Muscle layer of duodenum (tissue), 2 donors: ENCODE measurements around the gene DISC1.

Source experiments
- H3K27ac ChIP-seq: one replicate; pipeline ENCODE4 v1.7.0; 2013; ENCODE audit warnings: mild to moderate bottlenecking, low read length
- H3K27me3 ChIP-seq: one replicate; pipeline ENCODE4 v1.7.0; 2013; ENCODE audit warnings: low read depth, mild to moderate bottlenecking, control low read depth, low read length
- H3K36me3 ChIP-seq, 2 donors: one replicate each; pipeline ENCODE4 v1.7.0; 2013; ENCODE audit warnings: low read length in 2 of 2, control low read depth in 1 of 2, mild to moderate bottlenecking in 1 of 2; ENCODE audit not compliant: insufficient read depth in 2 of 2, control insufficient read depth in 1 of 2
- H3K4me1 ChIP-seq, 2 donors: one replicate each; pipeline ENCODE4 v1.7.0; 2013; ENCODE audit warnings: low read length in 2 of 2, mild to moderate bottlenecking in 2 of 2, control low read depth in 1 of 2, moderate library complexity in 1 of 2; ENCODE audit not compliant: insufficient read depth in 2 of 2, control insufficient read depth in 1 of 2
- H3K4me3 ChIP-seq, 2 donors: one replicate each; pipeline ENCODE4 v1.7.0; 2013; ENCODE audit warnings: low read length in 2 of 2, low read depth in 1 of 2, mild to moderate bottlenecking in 1 of 2
- H3K9me3 ChIP-seq, 2 donors: one replicate each; pipeline ENCODE4 v1.7.0; 2013; ENCODE audit warnings: low read length in 2 of 2, control low read depth in 1 of 2, mild to moderate bottlenecking in 1 of 2; ENCODE audit not compliant: control insufficient read depth in 1 of 2
- donor health status: healthy.

DISC1 gene

GRCh38 chr1:231982871-231983587 lies 356.4 kb downstream of the DISC1 start:
- Histone ChIP-seq H3K4me1 (no peaks in the 10 kb centered on the region), H3K27me3 (no peaks in the 10 kb centered on the region), H3K9me3 (no peaks in the 10 kb centered on the region), H3K27ac (no peak overlapping the region), H3K4me3 (no peak overlapping the region), H3K36me3 (no peaks in the 10 kb centered on the region)

DNA sequence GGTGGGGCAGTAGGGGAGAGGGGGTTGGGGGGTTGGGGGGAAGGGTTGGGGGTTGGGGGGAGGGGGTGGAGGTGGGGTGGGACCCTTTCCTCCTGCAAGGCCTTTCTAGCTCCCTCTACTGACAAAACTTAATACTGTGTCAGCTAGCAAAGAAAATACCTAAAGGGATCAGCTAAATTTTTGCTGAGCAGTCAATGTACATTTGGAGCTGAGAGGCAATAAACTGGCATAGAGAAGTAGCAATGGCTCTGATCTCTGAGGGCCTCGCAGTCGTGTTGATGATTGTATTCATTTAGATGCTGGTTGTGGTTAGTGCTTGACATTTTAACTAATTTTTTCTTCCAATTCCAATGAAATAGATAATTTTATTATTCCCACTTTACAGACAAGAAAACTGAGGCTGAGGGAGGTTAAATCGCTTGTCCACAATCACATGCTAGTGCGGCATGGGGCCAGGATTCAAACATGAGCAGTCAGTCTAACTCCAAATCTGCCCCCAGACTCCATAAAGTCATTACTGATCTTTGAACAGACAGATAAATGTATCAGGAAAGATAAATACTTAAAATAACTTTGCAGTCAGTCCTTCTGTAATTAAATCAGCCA lies 357.1 kb downstream of the DISC1 start:
- H3K9me3 ChIP-seq, result no peaks in the 10 kb centered on the region
- no peaks in the 10 kb centered on the region for H3K27me3 ChIP-seq
- H3K4me3 ChIP-seq, result no peak overlapping the region
- no peaks in the 10 kb centered on the region for H3K36me3 ChIP-seq
- H3K27ac ChIP-seq, result no peak overlapping the region
- no peaks in the 10 kb centered on the region for H3K4me1 ChIP-seq

DNA sequence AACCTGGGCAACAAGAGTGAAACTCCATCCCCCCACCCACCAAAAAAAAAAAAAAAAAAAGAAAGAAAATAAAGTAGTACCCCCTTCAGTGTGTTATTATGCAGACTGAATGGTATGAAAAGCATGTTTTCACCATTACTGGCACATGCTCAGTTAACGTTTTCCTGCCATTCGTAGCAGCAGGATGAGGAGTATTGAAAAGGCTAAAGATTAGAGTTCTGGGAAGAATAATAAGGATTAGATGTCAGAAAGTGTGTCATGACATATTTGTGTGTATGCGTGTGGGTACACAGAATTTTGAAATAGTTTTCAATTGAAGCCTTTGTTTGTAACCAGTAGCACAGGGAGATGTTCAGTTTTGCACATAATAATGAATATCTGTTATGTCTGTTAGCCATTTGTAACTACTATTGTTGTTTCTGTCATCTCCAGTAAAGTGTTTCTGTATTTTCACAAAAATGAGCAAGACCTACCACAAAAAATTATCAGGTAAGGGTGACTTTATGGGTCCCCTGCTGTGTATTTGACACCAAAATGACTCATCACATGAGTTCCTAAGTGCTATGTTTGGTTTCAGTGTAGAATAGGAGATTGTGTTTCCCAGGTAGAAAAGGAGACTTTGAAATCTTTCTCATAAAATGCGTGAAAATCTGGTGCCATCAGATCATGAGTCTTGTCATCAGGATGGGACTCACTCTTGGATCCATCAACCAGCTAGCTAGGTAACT lies 358.9 kb downstream of the DISC1 start:
- no peak overlapping the region for H3K27ac ChIP-seq
- H3K27me3 ChIP-seq, result no peaks in the 10 kb centered on the region
- H3K9me3 ChIP-seq, result no peaks in the 10 kb centered on the region
- H3K36me3 ChIP-seq, result no peaks in the 10 kb centered on the region
- H3K4me1 ChIP-seq, result no peaks in the 10 kb centered on the region
- no peak overlapping the region for H3K4me3 ChIP-seq

DNA sequence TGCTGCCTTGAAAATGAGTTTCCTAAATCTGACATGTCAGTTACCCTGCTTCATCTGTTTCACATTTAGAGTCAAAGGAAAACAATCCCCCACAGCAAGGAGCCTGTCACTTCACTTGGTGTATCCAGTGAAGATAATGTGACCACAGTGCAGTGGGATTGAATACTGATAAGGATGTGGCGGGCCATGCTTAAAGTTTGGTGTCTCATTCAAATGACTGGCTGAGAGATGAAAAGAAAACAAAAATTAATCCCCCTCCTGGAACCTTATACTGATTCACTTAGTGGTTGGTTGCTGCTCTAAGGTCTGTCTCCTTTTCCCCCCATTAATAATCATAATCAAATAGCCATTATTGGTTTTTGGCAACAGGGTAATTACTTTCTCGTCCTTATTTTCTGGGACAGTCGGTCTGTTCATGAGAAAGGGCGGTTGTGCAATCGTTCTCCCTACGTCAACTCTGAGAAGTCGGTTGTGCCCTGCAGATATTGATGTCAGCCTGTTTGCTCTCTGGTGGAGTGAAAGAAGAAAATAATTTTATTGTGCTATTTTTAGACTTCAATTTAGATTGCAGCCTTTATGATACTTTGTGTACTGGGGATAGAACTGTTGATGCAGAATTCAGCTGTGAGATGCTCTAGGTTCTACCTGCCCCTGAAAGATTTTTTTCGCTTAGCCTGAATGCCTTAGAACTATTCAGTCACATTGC lies 360.2 kb downstream of the DISC1 start:
- H3K4me3 ChIP-seq, result no peak overlapping the region
- H3K36me3 ChIP-seq, result no peaks in the 10 kb centered on the region
- no peaks in the 10 kb centered on the region for H3K9me3 ChIP-seq
- H3K27me3 ChIP-seq, result no peaks in the 10 kb centered on the region
- no peaks in the 10 kb centered on the region for H3K4me1 ChIP-seq
- H3K27ac ChIP-seq, result no peak overlapping the region

DNA sequence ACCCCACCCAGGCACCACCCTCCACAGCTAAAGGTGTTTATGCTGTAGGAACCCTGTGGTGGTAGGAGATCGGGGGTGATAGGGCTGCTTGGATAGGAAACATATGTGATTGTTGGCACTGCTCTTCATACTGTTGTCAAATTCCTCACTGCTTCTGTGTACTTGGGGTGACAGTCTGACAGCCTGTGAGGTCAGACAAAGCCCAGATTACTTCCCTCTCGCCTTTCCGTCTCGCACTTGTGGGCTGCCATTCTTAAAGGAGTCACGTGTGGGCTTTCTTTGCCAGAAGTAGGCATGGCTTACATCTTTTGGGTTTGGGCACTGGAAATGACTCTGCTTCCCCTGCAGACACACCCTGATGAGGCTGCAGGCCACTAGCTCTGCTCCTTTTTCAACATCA lies 363.8 kb downstream of the DISC1 start:
- Histone ChIP-seq H3K4me1 (no peaks in the 10 kb centered on the region), H3K4me3 (no peak overlapping the region), H3K27ac (no peak overlapping the region), H3K9me3 (no peaks in the 10 kb centered on the region), H3K27me3 (no peaks in the 10 kb centered on the region), H3K36me3 (no peaks in the 10 kb centered on the region)

DNA sequence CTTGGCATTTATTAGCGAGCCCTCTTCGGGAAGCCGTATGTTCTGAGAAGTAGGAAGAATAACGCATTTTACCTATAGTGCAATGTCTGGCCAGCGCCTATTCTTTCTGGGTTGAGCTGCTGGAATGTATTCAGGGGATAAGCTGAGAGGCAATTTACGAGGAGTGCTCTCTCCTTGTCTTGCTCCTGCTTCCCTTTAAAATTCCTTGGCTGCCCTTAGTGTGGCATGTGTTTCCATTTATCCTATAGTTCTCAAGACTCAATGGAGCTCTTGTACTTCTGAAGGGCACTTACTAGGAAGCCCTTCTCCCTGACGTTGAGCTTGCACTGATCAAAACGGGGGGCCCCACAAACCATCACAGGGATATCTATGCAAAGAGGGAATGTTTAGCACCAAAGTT lies 364.6 kb downstream of the DISC1 start:
- no peaks in the 10 kb centered on the region for H3K4me1 ChIP-seq
- no peaks in the 10 kb centered on the region for H3K27me3 ChIP-seq
- no peak overlapping the region for H3K4me3 ChIP-seq
- H3K36me3 ChIP-seq, result no peaks in the 10 kb centered on the region
- no peak overlapping the region for H3K27ac ChIP-seq
- no peaks in the 10 kb centered on the region for H3K9me3 ChIP-seq

DNA sequence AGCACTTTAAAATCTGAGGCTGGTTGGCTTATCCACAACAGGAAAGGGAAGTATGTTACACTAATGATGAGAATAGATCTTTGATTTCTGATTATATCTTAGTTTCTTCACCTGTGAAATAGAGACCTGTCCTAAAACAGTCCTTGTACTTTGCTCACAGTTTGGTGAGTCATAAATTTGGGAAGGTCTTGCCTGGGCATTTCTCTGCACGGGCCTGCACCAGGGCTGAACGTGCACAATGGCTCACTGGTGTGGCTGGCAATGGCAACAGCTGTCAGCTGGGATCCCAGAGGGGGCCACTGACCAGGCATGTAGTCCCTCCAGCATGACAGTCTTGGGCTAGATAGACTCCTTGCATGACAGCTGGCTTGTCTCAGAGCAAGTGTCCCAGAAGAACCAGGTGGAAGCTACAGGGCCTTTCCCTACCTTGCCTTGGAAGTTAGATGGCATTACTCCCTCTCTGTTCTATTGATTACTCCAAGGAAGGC lies 367.4 kb downstream of the DISC1 start:
- H3K4me1 ChIP-seq, result no peaks in the 10 kb centered on the region
- no peaks in the 10 kb centered on the region for H3K36me3 ChIP-seq
- no peaks in the 10 kb centered on the region for H3K27me3 ChIP-seq
- no peak overlapping the region for H3K27ac ChIP-seq
- no peaks in the 10 kb centered on the region for H3K9me3 ChIP-seq
- no peak overlapping the region for H3K4me3 ChIP-seq

GRCh38 chr1:231998791-231999190 lies 372.2 kb downstream of the DISC1 start:
- no peak overlapping the region for H3K27ac ChIP-seq
- H3K4me3 ChIP-seq, result no peak overlapping the region
- H3K27me3 ChIP-seq, result no peaks in the 10 kb centered on the region
- H3K4me1 ChIP-seq, result no peaks in the 10 kb centered on the region
- H3K9me3 ChIP-seq, result peaks cover 0 to 2% of the 10 kb centered on the region in 2 donors
- no peaks in the 10 kb centered on the region for H3K36me3 ChIP-seq

- no peaks in the 10 kb centered on the region for H3K4me1 ChIP-seq
- no peak overlapping the region for H3K27ac ChIP-seq
- H3K36me3 ChIP-seq, result no peaks in the 10 kb centered on the region
- H3K4me3 ChIP-seq, result no peak overlapping the region
- H3K27me3 ChIP-seq, result no peaks in the 10 kb centered on the region
- peaks cover 0 to under 1% of the 10 kb centered on the region in 2 donors for H3K9me3 ChIP-seq
Observed at GRCh38 chr1:232005300-232005699, 378.7 kb downstream of the DISC1 start.

GRCh38 chr1:232009741-232010140 lies 383.2 kb downstream of the DISC1 start:
- H3K4me1 ChIP-seq, result peaks cover 9 to 19% of the 10 kb centered on the region in 2 donors
- H3K27me3 ChIP-seq, result no peaks in the 10 kb centered on the region
- H3K9me3 ChIP-seq, result no peaks in the 10 kb centered on the region
- no peaks in the 10 kb centered on the region for H3K36me3 ChIP-seq
- H3K27ac ChIP-seq, result no peak overlapping the region
- H3K4me3 ChIP-seq, result no peak overlapping the region

DNA sequence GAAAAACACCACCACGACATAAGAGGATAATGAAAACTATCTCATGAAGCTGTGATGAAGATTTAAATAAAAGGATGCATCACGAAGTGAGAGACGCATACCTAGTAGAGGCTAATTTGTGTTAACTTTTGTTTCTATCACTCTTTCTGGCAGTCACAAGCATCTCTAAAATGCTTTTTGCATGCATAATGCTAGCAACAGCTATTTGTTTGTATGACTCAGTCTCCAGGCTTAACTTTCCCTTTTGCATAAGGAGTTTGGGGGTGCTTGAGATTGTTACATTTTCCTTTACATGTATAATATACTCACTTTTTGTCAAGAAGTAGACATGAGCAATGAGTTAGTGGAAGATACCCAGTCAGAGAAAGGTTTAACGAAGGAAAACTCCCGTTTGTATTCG lies 385.4 kb downstream of the DISC1 start:
- no peaks in the 10 kb centered on the region for H3K36me3 ChIP-seq
- peaks cover 9 to 19% of the 10 kb centered on the region in 2 donors for H3K4me1 ChIP-seq
- H3K27ac ChIP-seq, result peak overlapping the region; percentile 57
- H3K4me3 ChIP-seq, result no peak overlapping the region
- no peaks in the 10 kb centered on the region for H3K27me3 ChIP-seq
- H3K9me3 ChIP-seq, result no peaks in the 10 kb centered on the region
